Colon (tissue), 2 donors: ENCODE data around the gene MICAL3.

Experiments used
- FAIRE-seq: peaks from 2 replicates; lab custom pipeline; 2012; peaks lifted over from hg19 to GRCh38; lab: Jason Lieb, UNC
- donor health status: control.
- donor health status: control.

The MICAL3 gene

DNA sequence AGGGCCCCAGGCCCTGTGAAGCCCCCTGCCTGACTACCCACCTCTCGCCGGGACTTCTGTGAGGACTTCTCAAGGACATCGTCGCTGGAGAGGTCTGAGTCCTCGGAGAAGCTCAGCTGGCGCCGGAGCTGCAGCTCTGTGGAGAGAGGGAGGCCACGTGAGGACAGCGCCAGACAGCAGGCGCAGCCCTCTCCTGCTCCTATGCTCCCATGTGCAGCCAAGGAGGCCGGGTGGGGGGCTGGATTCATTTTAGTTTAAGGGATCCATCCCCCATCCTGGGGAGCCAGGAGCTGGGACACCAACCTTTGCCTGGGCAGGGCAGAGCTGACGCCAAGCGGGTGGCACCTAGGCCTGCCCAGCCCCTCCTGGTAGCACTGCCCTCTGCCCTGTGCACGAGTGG lies 207.7 kb downstream of the MICAL3 start:
- FAIRE-seq: no peak

DNA sequence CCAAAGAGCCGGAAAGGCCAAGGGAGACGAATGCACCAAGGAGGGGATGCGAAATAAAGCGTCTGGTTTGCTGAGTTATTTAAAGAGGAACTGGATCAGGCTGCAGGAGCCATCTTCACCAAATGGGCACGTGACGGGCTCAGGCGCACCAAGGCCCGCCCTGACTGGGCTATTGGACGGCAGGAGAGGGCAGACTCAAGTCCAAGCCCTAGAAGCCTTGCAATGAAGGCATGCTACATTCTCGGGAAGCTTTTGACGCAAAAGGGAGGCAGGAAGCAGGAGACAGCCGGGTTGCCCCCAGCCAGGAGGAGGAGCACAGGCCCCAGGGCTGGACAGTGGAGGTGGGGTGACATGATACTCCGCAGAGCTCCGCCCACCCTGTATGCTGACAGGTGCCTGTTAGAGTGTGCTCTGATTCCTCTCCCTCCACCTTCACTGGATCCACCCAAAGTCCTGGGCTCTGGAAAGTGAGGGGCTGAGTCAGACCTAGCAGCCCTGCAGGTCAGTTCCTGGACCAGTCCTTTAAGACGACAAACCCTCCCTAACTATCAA lies 208.6 kb downstream of the MICAL3 start:
- no peak for FAIRE-seq

DNA sequence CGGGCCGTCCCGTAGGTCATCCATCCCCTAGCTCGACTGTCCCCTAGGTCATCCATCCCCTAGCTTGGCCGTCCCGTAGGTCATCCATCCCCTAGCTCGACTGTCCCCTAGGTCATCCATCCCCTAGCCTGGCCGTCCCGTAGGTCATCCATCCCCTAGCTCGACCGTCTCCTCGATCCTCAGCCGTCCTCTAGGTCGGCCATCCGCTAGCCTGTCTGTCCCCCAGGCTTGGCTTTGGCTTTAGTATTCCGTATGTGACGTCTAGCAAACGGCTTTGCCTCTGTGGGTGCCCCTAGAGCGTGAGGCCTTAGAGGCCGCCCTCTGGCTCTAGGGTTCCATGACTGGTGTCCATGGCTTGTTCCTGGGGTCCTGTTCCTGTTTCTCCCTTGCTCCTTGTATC lies 209.5 kb downstream of the MICAL3 start:
- no peak for FAIRE-seq

DNA sequence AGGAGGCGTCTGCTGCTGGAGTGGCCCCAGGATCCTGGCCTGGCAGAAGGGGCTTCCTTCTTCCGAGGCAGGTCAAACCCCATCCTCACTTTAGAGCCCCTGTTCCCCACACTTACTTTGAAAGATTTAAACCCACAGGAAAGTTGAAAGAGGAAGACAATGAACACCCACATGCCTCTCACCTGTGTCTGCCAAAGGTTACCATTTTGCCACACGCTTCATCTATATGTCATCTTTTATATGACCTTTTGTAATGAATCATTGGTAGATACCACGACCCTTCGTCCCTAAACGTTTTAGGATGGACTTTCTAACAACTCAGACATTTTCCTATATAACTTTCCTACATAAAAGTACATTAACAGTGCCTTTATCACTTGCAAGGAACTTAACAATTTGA lies 210.3 kb downstream of the MICAL3 start:
- FAIRE-seq: no peak

- FAIRE-seq: no peak
Observed at GRCh38 chr22:17811119-17811518, 213.2 kb downstream of the MICAL3 start.

DNA sequence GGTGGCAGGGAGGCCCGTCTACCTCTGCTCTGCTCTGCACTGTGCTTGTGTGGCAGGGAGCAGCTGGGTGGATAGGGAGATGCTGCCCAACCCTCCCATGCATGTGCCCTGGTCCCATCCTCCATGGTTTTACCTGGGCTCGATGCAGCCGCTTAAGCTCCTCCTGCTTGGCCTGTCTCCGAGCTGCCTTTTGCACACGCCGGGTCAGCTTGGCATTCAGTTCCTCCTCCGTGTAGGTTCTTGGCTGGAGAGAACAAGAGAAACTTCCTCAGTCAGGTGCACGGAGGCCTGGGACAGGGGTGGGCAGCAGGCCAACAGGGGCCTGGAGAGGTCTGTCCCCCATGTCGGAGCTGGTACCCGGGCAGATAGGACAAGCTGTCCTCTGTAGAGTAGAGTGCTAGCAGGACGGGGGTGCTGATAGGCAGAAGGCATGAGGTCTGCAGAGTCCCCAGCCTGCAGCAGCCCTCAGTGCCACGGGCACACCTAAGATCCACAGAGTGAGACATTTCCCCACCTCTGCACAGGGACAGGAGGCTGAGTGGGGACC lies 213.7 kb downstream of the MICAL3 start:
- FAIRE-seq: no peak

DNA sequence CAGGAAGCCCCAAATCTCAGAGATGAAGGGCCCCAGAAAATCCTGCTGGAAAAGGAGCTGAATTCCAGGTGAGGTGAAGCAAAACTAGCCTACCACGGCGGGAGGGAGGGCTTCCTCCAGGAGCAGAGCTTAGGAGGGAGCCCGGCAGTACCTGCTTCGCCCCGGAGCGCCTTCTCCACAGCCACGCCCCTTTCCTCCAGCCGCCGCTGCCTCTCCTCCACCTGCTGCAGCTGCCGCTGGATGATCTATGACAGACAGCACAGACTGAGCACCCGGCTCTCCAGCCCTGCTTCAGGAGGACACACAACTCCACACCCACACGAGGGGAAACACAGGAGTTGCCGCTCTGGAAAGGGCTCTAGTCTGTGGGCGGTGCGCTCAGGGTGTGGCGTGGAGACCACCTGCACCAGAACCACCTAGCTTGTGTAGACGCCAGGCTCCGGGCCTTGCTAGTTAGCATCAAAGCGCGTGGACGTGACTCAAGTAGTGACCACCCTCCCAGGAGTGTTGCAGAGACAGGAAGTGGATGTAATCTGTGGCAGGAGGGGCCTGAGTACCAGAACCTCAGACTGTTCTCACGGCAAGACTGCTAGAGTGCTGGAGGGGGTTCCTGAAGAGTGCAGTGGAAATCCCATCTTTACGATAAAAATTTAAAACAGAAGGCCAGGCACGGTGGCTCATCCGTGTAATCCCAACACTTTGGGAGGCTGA lies 215.5 kb downstream of the MICAL3 start:
- no peak for FAIRE-seq

DNA sequence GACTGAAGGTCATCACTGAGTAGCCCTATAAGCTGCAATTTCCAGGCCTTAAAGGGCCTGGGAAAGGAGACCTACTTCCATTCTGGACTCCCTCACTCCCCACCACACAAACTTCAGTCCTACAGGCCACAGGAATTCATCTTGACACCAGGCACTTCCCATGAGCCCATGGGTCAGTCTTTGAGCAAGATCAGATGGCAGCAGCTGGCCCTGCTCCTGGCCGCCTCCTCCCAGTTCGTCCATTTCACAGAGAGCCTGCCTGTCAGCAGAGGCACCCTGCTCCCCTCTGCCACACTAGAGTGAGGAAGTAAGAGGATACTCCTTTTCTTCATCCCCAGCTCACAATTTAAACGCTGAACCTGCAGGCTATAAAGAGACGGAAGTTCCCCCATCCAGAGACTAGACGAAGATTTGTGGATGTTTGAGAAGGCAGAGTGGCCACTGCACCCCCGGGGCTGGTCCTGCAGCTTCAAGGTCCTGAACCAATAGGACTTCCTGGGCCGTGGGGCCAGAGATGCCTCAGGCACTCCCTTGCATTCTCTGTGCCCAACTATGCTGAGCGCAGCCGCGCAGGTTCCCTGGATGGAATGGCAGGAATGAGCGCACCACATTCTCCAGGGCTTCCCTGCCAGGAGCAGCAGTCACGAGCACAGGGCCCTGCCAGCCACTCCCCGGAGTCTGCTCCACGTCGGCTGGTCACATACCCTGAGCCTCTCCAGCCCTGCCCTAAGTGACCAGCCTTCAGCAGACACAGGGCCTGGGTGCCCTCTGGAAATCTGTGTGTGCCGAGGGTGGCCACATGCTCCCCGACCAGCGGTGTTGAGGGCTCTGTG lies 216.6 kb downstream of the MICAL3 start:
- no peak for FAIRE-seq

GRCh38 chr22:17807086-17807485 lies 217.3 kb downstream of the MICAL3 start:
- no peak for FAIRE-seq

GRCh38 chr22:17806437-17806836 lies 217.9 kb downstream of the MICAL3 start:
- no peak for FAIRE-seq

DNA sequence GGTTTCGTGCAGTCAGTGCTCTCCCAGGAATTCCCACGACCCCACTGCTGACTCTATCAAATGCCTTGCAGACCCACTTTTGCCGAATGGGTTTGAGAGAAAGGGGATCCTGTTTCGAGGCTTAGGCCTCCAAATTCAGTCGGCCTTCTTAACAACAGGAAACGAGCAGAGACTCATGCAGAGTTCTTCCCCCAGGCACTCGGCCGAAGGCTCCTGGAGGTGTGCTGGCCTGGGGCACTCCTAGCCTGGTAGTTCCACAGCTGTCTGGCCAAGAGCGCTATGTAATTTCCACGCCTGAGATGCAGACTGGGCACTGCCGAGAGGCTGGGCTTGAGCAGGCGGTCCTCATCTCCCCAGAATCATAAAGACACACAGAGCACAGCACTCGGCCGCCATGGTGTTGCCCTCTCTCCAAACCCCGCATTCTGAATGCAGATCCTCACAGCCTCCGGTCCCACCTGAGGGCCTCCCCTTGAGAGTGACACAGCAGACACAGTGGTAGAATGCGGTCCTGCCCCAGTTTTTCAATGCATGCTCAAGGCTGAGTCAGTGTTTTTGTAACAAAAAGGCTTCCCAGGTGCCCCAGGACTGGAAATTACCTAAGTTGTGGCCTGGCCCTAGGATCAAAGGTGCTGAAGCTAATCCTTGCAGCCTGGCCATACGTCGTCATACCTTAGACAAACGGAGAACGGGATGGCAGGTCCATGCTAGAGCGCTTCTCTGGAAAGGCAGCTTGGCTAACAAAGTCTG lies 219.9 kb downstream of the MICAL3 start:
- no peak for FAIRE-seq

- FAIRE-seq: no peak
Observed at GRCh38 chr22:17803609-17804270, 220.6 kb downstream of the MICAL3 start.

DNA sequence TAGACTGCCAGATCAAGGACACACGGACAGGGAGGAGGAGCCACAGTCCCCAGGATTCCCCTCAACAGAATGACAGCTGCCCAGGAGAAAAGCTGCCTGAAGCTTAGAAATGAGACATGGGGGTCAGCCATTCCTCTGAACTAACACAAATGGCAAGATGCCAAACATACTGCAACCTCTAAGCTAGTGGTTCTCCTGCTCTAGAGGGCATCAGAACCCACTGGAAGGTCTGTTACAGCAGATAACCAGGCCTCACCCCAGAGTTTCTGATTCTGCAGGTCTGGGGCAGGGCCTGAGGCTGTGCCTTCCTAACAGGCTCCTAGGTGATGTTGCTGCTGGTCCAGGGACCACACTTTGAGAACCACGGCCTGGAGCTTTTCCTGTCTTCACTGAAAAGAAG lies 221.5 kb downstream of the MICAL3 start:
- FAIRE-seq: no peak

- no peak for FAIRE-seq
Observed at GRCh38 chr22:17802411-17802810, 221.9 kb downstream of the MICAL3 start.

DNA sequence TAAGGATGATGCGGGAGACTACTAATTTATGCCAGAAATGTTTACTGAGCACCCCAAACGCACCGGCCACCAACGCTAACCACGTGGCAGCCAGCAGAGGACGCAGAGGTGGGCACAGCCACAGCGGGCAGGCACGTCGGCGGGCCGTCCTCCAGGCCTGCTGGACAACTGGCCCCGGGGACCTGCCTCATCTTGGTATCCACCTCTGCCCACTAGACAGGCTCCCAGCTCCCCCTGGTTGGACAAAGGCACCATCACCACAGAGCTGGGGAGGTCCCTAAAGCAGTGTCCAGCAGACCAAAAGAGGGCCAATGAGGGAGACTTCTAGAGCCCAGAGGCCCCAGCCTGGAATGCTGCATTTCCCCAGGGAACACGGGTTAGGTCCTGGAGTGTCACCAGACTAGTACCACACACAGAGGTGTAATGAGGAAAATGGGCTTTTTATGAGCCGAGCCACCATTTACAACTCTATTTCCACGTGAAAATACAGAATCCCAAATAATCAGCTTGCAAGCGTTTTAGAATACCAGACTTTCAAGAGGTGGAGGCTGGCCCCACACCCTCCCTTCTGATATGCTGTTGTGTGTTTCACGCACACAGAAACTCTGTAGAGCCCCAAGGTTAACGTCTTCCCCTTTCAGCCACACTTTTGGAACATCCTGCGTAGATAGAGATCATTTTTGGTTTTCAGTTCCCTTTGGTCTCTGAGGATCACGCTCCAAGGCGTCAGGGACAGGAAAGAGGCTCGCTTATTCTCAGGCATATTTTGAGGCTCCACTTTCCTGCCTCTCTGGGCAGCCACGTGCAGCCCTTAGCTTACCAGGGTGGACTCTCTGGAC lies 226.4 kb downstream of the MICAL3 start:
- FAIRE-seq: no peak

DNA sequence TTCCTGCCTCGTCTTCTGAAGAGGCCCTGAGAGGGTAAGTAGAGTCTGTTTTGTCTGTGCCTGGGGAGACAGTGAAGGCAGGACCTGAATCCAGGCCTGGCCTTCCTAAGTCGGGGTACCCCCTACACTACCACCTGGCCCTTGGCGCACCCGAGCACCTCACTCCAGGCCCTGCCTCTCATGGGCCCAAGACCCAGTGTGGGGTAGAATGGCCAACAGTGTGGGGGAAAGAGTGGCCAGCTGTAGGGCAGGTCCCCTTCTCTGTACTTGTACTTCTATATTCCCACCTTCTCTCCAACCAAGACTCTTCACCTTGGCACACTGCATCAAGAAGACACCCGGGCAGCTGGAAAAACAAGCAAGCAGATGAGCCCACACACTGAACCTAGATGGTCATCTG lies 227.7 kb downstream of the MICAL3 start:
- FAIRE-seq: no peak

DNA sequence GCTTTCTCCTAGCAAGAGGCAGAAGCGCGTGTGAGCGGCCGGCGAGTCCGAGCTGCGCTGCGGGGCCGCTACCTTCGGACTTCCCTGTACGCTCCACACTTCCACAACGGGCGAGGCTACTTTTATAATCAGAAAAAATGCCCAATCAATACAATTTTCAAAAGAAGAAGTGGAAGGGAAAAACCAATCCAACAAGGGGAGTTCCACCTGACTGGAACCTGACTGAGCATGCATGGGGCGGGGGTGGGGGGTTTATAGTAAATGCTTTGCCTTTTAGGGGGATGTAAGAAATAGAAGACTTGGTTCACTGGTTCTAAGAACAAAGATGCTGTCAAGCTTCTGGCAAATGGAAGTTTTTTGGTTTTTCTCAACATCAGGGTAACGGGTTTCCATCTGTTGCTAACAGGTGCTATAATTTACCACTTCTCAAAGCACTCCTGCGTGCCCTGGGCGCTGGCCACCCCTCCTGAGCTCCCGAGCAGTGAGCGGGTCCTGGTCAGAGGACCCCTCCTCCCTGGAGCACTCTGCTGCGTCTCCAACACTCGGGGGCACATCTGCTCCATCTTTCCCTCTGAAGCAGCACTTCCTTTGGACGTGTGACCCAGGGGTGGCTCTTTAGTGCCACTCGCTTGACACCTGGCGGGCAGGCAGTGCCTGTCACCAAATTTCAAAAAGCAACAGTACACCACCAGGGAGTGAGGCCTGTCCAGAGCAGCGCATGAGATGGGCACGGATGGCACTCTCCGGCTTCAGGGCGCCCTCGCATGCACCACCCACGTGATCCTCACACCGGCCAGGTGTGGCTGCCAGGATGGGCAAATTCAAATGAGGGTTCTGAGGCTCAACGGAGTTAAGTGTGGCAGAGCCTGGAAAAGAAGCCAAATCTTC lies 228.5 kb downstream of the MICAL3 start:
- no peak for FAIRE-seq

DNA sequence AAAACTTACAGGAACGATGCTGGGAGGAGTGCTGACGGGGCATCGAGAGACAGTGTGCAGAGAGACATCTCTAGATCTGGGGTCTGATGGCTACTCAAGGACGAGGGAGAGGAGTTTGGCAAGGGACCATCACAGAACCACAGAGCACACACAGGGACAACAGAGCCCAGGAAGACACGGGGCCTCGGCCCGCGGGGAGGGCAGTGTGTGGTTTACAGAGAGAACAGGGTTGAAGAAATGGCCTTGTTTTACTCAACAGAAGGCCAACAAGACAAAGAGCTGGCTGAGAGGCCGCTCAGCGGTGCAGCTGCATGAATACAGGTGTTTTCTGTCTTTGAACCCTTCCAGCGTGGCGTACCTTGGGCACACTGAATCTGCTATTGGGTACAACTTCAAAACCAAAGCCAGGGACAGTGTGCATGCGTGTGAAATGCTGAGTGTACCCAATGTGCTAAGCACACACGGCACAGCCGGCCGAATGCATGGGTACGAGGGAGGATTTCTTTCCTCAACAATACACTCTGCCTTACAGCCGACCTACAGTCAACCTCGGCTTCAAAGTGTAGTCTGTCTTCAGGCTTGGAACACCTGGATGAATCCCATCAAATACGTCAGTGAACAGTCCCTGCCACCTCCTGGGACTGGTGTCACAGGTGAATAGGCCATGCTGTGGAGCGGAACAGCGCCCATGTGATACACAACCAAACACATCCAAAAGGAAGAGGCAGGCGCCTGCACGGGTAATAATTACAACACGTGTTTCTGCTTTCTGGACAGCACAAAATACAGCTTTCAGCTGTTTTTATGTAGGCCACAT lies 229.4 kb downstream of the MICAL3 start:
- no peak for FAIRE-seq

DNA sequence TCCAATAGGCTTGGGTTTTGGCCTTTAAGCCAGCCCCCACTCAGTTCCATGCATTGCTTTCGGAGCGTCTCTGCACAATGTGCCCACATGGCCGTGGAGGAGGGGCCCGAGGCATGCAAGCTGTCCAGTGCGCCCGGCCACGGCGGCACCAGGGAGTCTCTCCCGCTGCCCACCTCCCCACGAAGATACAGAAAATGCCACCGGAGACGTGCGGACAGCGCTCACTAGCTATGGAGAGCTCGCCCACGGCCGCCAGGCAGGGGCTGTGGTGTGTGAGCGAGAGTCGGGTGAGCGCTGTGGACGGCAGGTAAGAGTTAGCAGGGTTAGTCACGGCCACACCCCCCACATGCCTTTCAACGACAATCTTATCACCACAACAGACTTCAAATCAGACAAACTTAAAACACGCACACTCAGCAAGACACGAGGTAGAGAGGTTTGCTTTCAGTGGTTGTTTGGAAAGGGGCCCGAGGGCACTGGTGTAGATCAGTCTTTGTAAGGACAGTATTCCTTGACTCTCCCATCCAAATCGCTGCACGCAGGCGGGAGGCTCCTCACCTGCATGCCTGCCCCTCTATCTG lies 231.4 kb downstream of the MICAL3 start:
- no peak for FAIRE-seq
